Embryonic facial prominence (tissue), 1 donor: ENCODE measurements around the gene PHRF1.

Experiments
- DNase-seq: peaks from one replicate; pipeline ENCODE4 v3.0.0-alpha.2; 2016; ENCODE audit errors: extremely low spot score

Gene PHRF1

GRCh38 chr11:575996-576768, at the start of gene PHRF1:
Gene PHRF1 (plus strand): TSS chr11:576470. CDS start chr11:581513, 5,043 bp downstream.
- DNase-seq = peak; percentile 94

- no peak for DNase-seq
Observed at GRCh38 chr11:528166-528814, 48.0 kb upstream of the PHRF1 start.

- no peak for DNase-seq
Observed at GRCh38 chr11:528815-529727, 47.2 kb upstream of the PHRF1 start.

GRCh38 chr11:529728-530411, 46.4 kb upstream of the PHRF1 start:
- no peak for DNase-seq

GRCh38 chr11:530960-531831, 45.1 kb upstream of the PHRF1 start:
- DNase-seq = no peak

- DNase-seq = no peak
Observed at GRCh38 chr11:531919-532526, 44.2 kb upstream of the PHRF1 start.

- no peak for DNase-seq
Observed at GRCh38 chr11:532527-532985, 43.7 kb upstream of the PHRF1 start.

GRCh38 chr11:532986-533585, 43.2 kb upstream of the PHRF1 start:
- DNase-seq = no peak

- DNase-seq = no peak
Observed at GRCh38 chr11:533586-534395, 42.5 kb upstream of the PHRF1 start.

- DNase-seq = no peak
Observed at GRCh38 chr11:534396-535209, 41.7 kb upstream of the PHRF1 start.

GRCh38 chr11:535210-535518, 41.1 kb upstream of the PHRF1 start:
- DNase-seq = no peak

GRCh38 chr11:535519-536454, 40.5 kb upstream of the PHRF1 start, which contains the start of gene HRAS:
Gene HRAS (minus strand): TSS chr11:535576.
- DNase-seq = peak; percentile 88

- DNase-seq = no peak
Observed at GRCh38 chr11:536841-537621, 39.2 kb upstream of the PHRF1 start, which contains the start of gene LRRC56. Gene LRRC56 (plus strand): TSS chr11:537527. CDS start chr11:540685, 3,158 bp downstream.

GRCh38 chr11:537622-538430, 38.4 kb upstream of the PHRF1 start:
- DNase-seq = no peak

GRCh38 chr11:538431-539051, 37.7 kb upstream of the PHRF1 start:
- DNase-seq = no peak
